Activated naive CD8-positive, alpha-beta T cell treated with anti-CD3 and anti-CD28 coated beads, Interleukin-2, amount 50 U/mL, for 24 hours (primary cell): ENCODE results near the gene CHL1.

ENCODE experiments used
- ATAC-seq: fragments of 150-1000 bp; cut with Tn5 transposase; one replicate; pipeline ENCODE4 v1.10.0; 2021
- DNase-seq: peaks from one replicate; pipeline ENCODE4 v3.0.0; 2021
- H3K27ac Mint-ChIP-seq: one replicate; pipeline ENCODE4 v1.8.0; 2021; ENCODE audit warnings: mild to moderate bottlenecking, mixed read lengths
- H3K27me3 Mint-ChIP-seq: one replicate; pipeline ENCODE4 v1.8.0; 2021; ENCODE audit warnings: mixed read lengths
- H3K36me3 Mint-ChIP-seq: one replicate; pipeline ENCODE4 v1.8.0; 2021; ENCODE audit warnings: low read depth, mixed read lengths
- H3K4me1 Mint-ChIP-seq: one replicate; pipeline ENCODE4 v1.8.0; 2021; ENCODE audit warnings: mixed read lengths
- H3K4me3 Mint-ChIP-seq: one replicate; pipeline ENCODE4 v1.8.0; 2021; ENCODE audit warnings: mild to moderate bottlenecking, moderate library complexity, mixed read lengths
- H3K9me3 Mint-ChIP-seq: one replicate; pipeline ENCODE4 v1.8.0; 2021; ENCODE audit warnings: mixed read lengths

The CHL1 gene

GRCh38 chr3:453106-453505, 256.5 kb downstream of the CHL1 start:
- Mint-ChIP-seq H3K4me1 (no peaks in the 10 kb centered on the region), H3K4me3 (no peak overlapping the region), H3K27ac (no peak overlapping the region), H3K9me3 (peaks cover 10% of the 10 kb centered on the region), H3K36me3 (no peaks in the 10 kb centered on the region), H3K27me3 (no peaks in the 10 kb centered on the region)
- no peak for DNase-seq
- no peak for ATAC-seq

GRCh38 chr3:454986-455385, 258.4 kb downstream of the CHL1 start:
- ATAC-seq, result no peak
- H3K27me3 Mint-ChIP-seq, result no peaks in the 10 kb centered on the region
- no peak for DNase-seq
- no peaks in the 10 kb centered on the region for H3K4me1 Mint-ChIP-seq
- no peaks in the 10 kb centered on the region for H3K36me3 Mint-ChIP-seq
- H3K4me3 Mint-ChIP-seq, result no peak overlapping the region
- H3K9me3 Mint-ChIP-seq, result peaks cover 6% of the 10 kb centered on the region
- H3K27ac Mint-ChIP-seq, result no peak overlapping the region

DNA sequence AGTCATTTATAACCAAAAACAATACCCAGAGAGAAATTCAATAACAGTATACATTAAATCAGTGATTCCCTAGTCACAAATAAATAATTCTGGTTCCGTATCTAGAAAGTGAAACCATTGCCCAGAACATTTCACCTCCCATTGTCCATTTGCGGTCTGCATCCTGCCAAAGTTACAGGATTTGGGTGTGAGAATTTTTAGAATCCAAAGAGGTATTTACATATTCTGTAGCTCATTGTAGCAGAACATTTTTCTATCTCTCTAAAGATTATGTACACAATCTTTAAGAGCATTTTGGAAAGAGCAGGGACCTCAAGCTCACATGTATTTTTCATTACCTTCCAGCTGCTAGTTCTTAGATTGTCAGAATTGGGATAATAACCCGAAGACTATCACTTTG, 261.6 kb downstream of the CHL1 start:
- Mint-ChIP-seq H3K36me3 (no peaks in the 10 kb centered on the region), H3K4me3 (no peak overlapping the region), H3K9me3 (peaks cover 8% of the 10 kb centered on the region), H3K27me3 (no peaks in the 10 kb centered on the region), H3K4me1 (no peaks in the 10 kb centered on the region), H3K27ac (no peak overlapping the region)
- DNase-seq (no peak), ATAC-seq (no peak)

- no peak overlapping the region for H3K4me3 Mint-ChIP-seq
- no peak overlapping the region for H3K27ac Mint-ChIP-seq
- no peak for ATAC-seq
- peaks cover 8% of the 10 kb centered on the region for H3K9me3 Mint-ChIP-seq
- DNase-seq, result no peak
- no peaks in the 10 kb centered on the region for H3K27me3 Mint-ChIP-seq
- no peaks in the 10 kb centered on the region for H3K36me3 Mint-ChIP-seq
- no peaks in the 10 kb centered on the region for H3K4me1 Mint-ChIP-seq
These were observed 262.2 kb downstream of the CHL1 start for GRCh38 chr3:458653-459310.
